CD14-positive monocyte (primary cell): ENCODE measurements around the gene SLC4A3. TPM values are rescaled to one million over a fixed set of nuclear protein-coding genes. Genes with fewer than 3 reads are reported as not detected.

ENCODE experiments used
- DNase-seq, 3 donors: peaks; one replicate each; pipeline ENCODE4 v3.0.0-alpha.2; 2011 to 2022
- H2AFZ ChIP-seq: 2 replicates; pipeline ENCODE4 v1.6.0; 2012; ENCODE audit warnings: mild to moderate bottlenecking, low read depth, low read length, inconsistent platforms; ENCODE audit not compliant: insufficient read depth, poor library complexity, severe bottlenecking
- H3K27ac ChIP-seq, 2 donors: 1 replicate in 1 of 2; 2 replicates in 1 of 2; pipeline ENCODE4 v1.5.1; 2012 to 2013; ENCODE audit warnings: low read length in 2 of 2, control low read depth in 1 of 2, inconsistent platforms in 1 of 2, low read depth in 1 of 2, mild to moderate bottlenecking in 1 of 2
- H3K27me3 ChIP-seq, 2 donors: one replicate each; pipeline versions ENCODE4 v1.6.0 to v1.6.1; 2011 to 2013; ENCODE audit warnings: low read length in 2 of 2; ENCODE audit not compliant: control insufficient read depth in 2 of 2, insufficient read depth in 2 of 2
- H3K36me3 ChIP-seq, 2 donors: replicated peaks in 1 of 2; 1 replicate in 1 of 2; 2 replicates in 1 of 2; pipeline versions ENCODE4 v1.5.1 to v1.6.1; 2012 to 2013; ENCODE audit warnings: low read length in 2 of 2, control low read depth in 1 of 2, inconsistent platforms in 1 of 2, mild to moderate bottlenecking in 1 of 2; ENCODE audit not compliant: insufficient read depth in 2 of 2, control insufficient read depth in 1 of 2
- H3K4me1 ChIP-seq, 2 donors: 1 replicate in 1 of 2; 2 replicates in 1 of 2; pipeline versions ENCODE4 v1.5.1 to v1.6.1; 2012 to 2013; ENCODE audit warnings: low read length in 2 of 2, control low read depth in 1 of 2, inconsistent platforms in 1 of 2, mild to moderate bottlenecking in 1 of 2, moderate library complexity in 1 of 2; ENCODE audit not compliant: insufficient read depth in 2 of 2, control insufficient read depth in 1 of 2
- H3K4me2 ChIP-seq: replicated peaks from 2 replicates; pipeline ENCODE3; 2012; ENCODE audit warnings: low read length, moderate library complexity, mild to moderate bottlenecking; ENCODE audit not compliant: poor library complexity, severe bottlenecking; ENCODE audit errors: extremely low read depth
- H3K4me3 ChIP-seq, 3 experiments: fragments of 200-600 bp in 1 of 3; sonication (generic) in 1 of 3; replicated peaks in 1 of 3; 1 replicate in 2 of 3; 2 replicates in 1 of 3; pipeline ENCODE4 v1.5.1; 2011 to 2013; ENCODE audit warnings: low read length in 3 of 3, mild to moderate bottlenecking in 3 of 3, control low read depth in 2 of 3, low read depth in 2 of 3, inconsistent platforms in 1 of 3, moderate library complexity in 1 of 3
- H3K79me2 ChIP-seq: 2 replicates; pipeline ENCODE4 v1.6.0; 2012; ENCODE audit warnings: mild to moderate bottlenecking, control low read depth, inconsistent platforms, low read length, moderate library complexity; ENCODE audit not compliant: insufficient read depth
- H3K9ac ChIP-seq: 2 replicates; pipeline ENCODE4 v1.6.0; 2017; ENCODE audit warnings: low read length, mild to moderate bottlenecking; ENCODE audit not compliant: insufficient read depth, poor library complexity, severe bottlenecking
- H3K9me3 ChIP-seq, 2 donors: replicated peaks in 1 of 2; 1 replicate in 1 of 2; 2 replicates in 1 of 2; pipeline versions ENCODE4 v1.5.1 to v1.6.1; 2012 to 2013; ENCODE audit warnings: low read length in 2 of 2, control low read depth in 1 of 2; ENCODE audit not compliant: control insufficient read depth in 1 of 2, insufficient read depth in 1 of 2
- H4K20me1 ChIP-seq: 2 replicates; pipeline ENCODE4 v1.6.0; 2012; ENCODE audit warnings: mild to moderate bottlenecking, low read length, control low read depth, moderate library complexity; ENCODE audit not compliant: insufficient read depth
- H3K27ac Mint-ChIP-seq, 7 donors: one replicate each; pipeline ENCODE4 v1.8.0; 2020; ENCODE audit warnings: mild to moderate bottlenecking in 7 of 7, mixed read lengths in 7 of 7, moderate library complexity in 6 of 7, inconsistent platforms in 2 of 7
- H3K27me3 Mint-ChIP-seq, 3 donors: one replicate each; pipeline ENCODE4 v1.8.0; 2021 to 2022; ENCODE audit warnings: low read depth in 3 of 3, mild to moderate bottlenecking in 3 of 3, mixed read lengths in 3 of 3, moderate library complexity in 3 of 3, inconsistent platforms in 1 of 3
- H3K36me3 Mint-ChIP-seq, 2 donors: one replicate each; pipeline ENCODE4 v1.8.0; 2020; ENCODE audit warnings: mixed read lengths in 2 of 2, inconsistent platforms in 1 of 2, mild to moderate bottlenecking in 1 of 2
- H3K4me1 Mint-ChIP-seq: one replicate; pipeline ENCODE4 v1.8.0; 2020; ENCODE audit warnings: mild to moderate bottlenecking, mixed read lengths
- H3K4me3 Mint-ChIP-seq, 2 donors: one replicate each; pipeline ENCODE4 v1.8.0; 2020; ENCODE audit warnings: mild to moderate bottlenecking in 2 of 2, mixed read lengths in 2 of 2, moderate library complexity in 1 of 2
- H3K9me3 Mint-ChIP-seq, 7 donors: one replicate each; pipeline ENCODE4 v1.8.0; 2020 to 2022; ENCODE audit warnings: mixed read lengths in 7 of 7, mild to moderate bottlenecking in 6 of 7, moderate library complexity in 6 of 7, inconsistent platforms in 2 of 7
- CTCF ChIP-seq: fragments of 200-600 bp; IDR thresholded peaks from one replicate; pipeline ENCODE4 v1.8.0; 2022; ENCODE audit warnings: antibody characterized with exemption, mild to moderate bottlenecking
- WGBS: methylation state at CpG from one replicate; pipeline ENCODE4 v1.1.5; 2013; ENCODE audit warnings: missing lambda C conversion rate; ENCODE audit not compliant: insufficient coverage; 5-methylcytosine and 5-hydroxymethylcytosine counted together
- intact Hi-C, 2 donors: fragments of 100-400 bp; cut with micrococcal nuclease; formaldehyde crosslinking; loops; one replicate each; pipeline versions ENCODE4 v1.15.0 to v1.15.1; 2023
- polyA plus RNA-seq, 3 donors: library from polyadenylated mRNA; depleted of rRNA in 1 of 3; unstranded in 2 of 3; stranded (reverse) in 1 of 3; fragments of 300-500 nt in 2 of 3; fragments of >200 nt in 1 of 3; fragmentation: Illumina TruSeq in 2 of 3; gene quantifications; 1 replicate in 2 of 3; 2 replicates in 1 of 3; pipeline ENCODE4 v1.2.3, GENCODE V29; 2012 to 2021

The SLC4A3 gene
- polyA plus RNA-seq, 3 donors = 0.31 TPM; not detected in 2

- Mint-ChIP-seq H3K9me3 (peaks cover 7 to 23% (median 19%) of the 10 kb centered on the region in 7 donors), H3K4me3 (no peak overlapping the region), H3K27me3 (peaks cover 6 to 13% (median 7%) of the 10 kb centered on the region in 3 donors), H3K27ac (no peak overlapping the region), H3K36me3 (no peaks in the 10 kb centered on the region), H3K4me1 (no peaks in the 10 kb centered on the region)
- Histone ChIP-seq H3K4me3 (no peak overlapping the region), H4K20me1 (no peaks in the 10 kb centered on the region), H3K9me3 (peaks cover 0 to 12% of the 10 kb centered on the region in 2 donors), H3K27ac (no peak overlapping the region), H3K4me2 (no peak overlapping the region), H3K4me1 (no peaks in the 10 kb centered on the region), H3K36me3 (no peaks in the 10 kb centered on the region), H3K27me3 (peaks cover 0 to 6% of the 10 kb centered on the region in 2 donors), H2AFZ (no peak overlapping the region), H3K9ac (no peak overlapping the region), H3K79me2 (no peaks in the 10 kb centered on the region)
- 95% methylated on average over 2 of the region's 4 CpGs for WGBS
- TF ChIP-seq CTCF = no peak
- intact Hi-C loops = no loop called here
- DNase-seq = no peak
Measured at GRCh38 chr2:219664944-219665343, 37.5 kb downstream of the SLC4A3 start.

- no peak for DNase-seq
- no peaks in the 10 kb centered on the region for H3K79me2 ChIP-seq
- H3K4me2 ChIP-seq = no peak overlapping the region
- Mint-ChIP-seq H3K27me3 (peaks cover 4 to 14% (median 5%) of the 10 kb centered on the region in 3 donors), H3K4me3 (no peak overlapping the region), H3K27ac (no peak overlapping the region), H3K4me1 (no peaks in the 10 kb centered on the region), H3K9me3 (peaks cover 7 to 17% (median 15%) of the 10 kb centered on the region in 7 donors), H3K36me3 (no peaks in the 10 kb centered on the region)
- H2AFZ ChIP-seq = no peak overlapping the region
- H3K9ac ChIP-seq = no peak overlapping the region
- no peak for TF ChIP-seq CTCF
- no peaks in the 10 kb centered on the region for H4K20me1 ChIP-seq
- no peak overlapping the region for H3K4me3 ChIP-seq
- H3K27me3 ChIP-seq = peaks cover 0 to 6% of the 10 kb centered on the region in 2 donors
- intact Hi-C loops = no loop called here
- H3K9me3 ChIP-seq = peaks cover 0 to 7% of the 10 kb centered on the region in 2 donors
- WGBS = 91% methylated on average over 6 of the region's 6 CpGs
- no peaks in the 10 kb centered on the region for H3K4me1 ChIP-seq
- no peaks in the 10 kb centered on the region for H3K36me3 ChIP-seq
- no peak overlapping the region for H3K27ac ChIP-seq
Measured at GRCh38 chr2:219665926-219666325, 38.5 kb downstream of the SLC4A3 start.
